Liver (tissue), 9 donors: ENCODE data around the gene CTXN2. TPM values are rescaled to one million over a fixed set of nuclear protein-coding genes. Genes with fewer than 3 reads are reported as not detected.

Experiments
- DNase-seq: peaks from one replicate; pipeline ENCODE4 v3.0.0-alpha.2; 2017; ENCODE audit warnings: low spot score
- H3K27ac ChIP-seq, 2 donors: one replicate each; pipeline ENCODE4 v1.7.0; 2013; ENCODE audit warnings: inconsistent platforms in 2 of 2, low read length in 2 of 2, control low read depth in 1 of 2, low read depth in 1 of 2, mild to moderate bottlenecking in 1 of 2
- H3K27me3 ChIP-seq, 4 donors: one replicate each; pipeline versions ENCODE4 v1.6.1 to v1.7.0; 2013; ENCODE audit warnings: low read length in 3 of 4, inconsistent platforms in 1 of 4, mild to moderate bottlenecking in 1 of 4, moderate library complexity in 1 of 4; ENCODE audit not compliant: control insufficient read depth in 4 of 4, insufficient read depth in 4 of 4
- H3K36me3 ChIP-seq, 4 donors: one replicate each; pipeline versions ENCODE4 v1.6.1 to v1.7.0; 2013; ENCODE audit warnings: low read length in 3 of 4, mild to moderate bottlenecking in 3 of 4, low read depth in 1 of 4, moderate library complexity in 1 of 4; ENCODE audit not compliant: control insufficient read depth in 4 of 4, insufficient read depth in 3 of 4
- H3K4me1 ChIP-seq, 4 donors: one replicate each; pipeline versions ENCODE4 v1.6.1 to v1.7.0; 2013; ENCODE audit warnings: low read length in 3 of 4, mild to moderate bottlenecking in 3 of 4, moderate library complexity in 1 of 4; ENCODE audit not compliant: control insufficient read depth in 4 of 4, insufficient read depth in 4 of 4
- H3K4me3 ChIP-seq, 3 donors: one replicate each; pipeline versions ENCODE4 v1.6.1 to v1.7.0; 2013; ENCODE audit warnings: low read length in 3 of 3, control low read depth in 1 of 3, low read depth in 1 of 3, mild to moderate bottlenecking in 1 of 3
- H3K9ac ChIP-seq, 2 donors: one replicate each; pipeline ENCODE4 v1.7.0; 2013; ENCODE audit warnings: low read length in 2 of 2, mild to moderate bottlenecking in 2 of 2, moderate library complexity in 2 of 2, control low read depth in 1 of 2, low read depth in 1 of 2
- H3K9me3 ChIP-seq, 4 donors: one replicate each; pipeline versions ENCODE4 v1.6.1 to v1.7.0; 2013; ENCODE audit warnings: low read length in 3 of 4; ENCODE audit not compliant: control insufficient read depth in 4 of 4
- ATF3 ChIP-seq: IDR thresholded peaks from 2 replicates; pipeline ENCODE4 v1.6.1; 2016; ENCODE audit warnings: antibody characterized with exemption
- CTCF ChIP-seq: fragments of 150-350 bp; IDR thresholded peaks from 2 replicates; pipeline ENCODE4 v1.5.1; 2017; ENCODE audit warnings: improper control_type of control experiment, low read depth, low read length; ENCODE audit not compliant: missing input control
- EGR1 ChIP-seq, 2 donors: IDR thresholded peaks; 2 replicates each; pipeline ENCODE4 v1.6.1; 2016 to 2018; ENCODE audit warnings: antibody characterized with exemption in 2 of 2, low read depth in 2 of 2
- FOXA1 ChIP-seq: IDR thresholded peaks from 2 replicates; pipeline ENCODE4 v1.6.1; 2016; ENCODE audit warnings: antibody characterized with exemption
- FOXA2 ChIP-seq: IDR thresholded peaks from 2 replicates; pipeline ENCODE4 v1.6.1; 2016; ENCODE audit warnings: antibody characterized with exemption
- GABPA ChIP-seq, 2 donors: IDR thresholded peaks in 1 of 2; conservative IDR thresholded peaks in 1 of 2; 2 replicates each; pipeline ENCODE4 v1.6.1; 2016; ENCODE audit warnings: antibody characterized with exemption in 2 of 2, mild to moderate bottlenecking in 1 of 2, moderate library complexity in 1 of 2
- HNF4A ChIP-seq, 2 donors: conservative IDR thresholded peaks; 2 replicates each; pipeline ENCODE4 v1.6.1; 2016; ENCODE audit warnings: antibody characterized with exemption in 2 of 2, mild to moderate bottlenecking in 2 of 2
- HNF4G ChIP-seq: IDR thresholded peaks from 2 replicates; pipeline ENCODE4 v1.6.1; 2016; ENCODE audit warnings: antibody characterized with exemption
- JUND ChIP-seq, 2 donors: IDR thresholded peaks; 2 replicates each; pipeline ENCODE4 v1.6.1; 2016; ENCODE audit warnings: antibody characterized with exemption in 2 of 2
- MAX ChIP-seq: IDR thresholded peaks from 2 replicates; pipeline ENCODE4 v1.6.1; 2016; ENCODE audit warnings: antibody characterized with exemption
- NR2F2 ChIP-seq: IDR thresholded peaks from 2 replicates; pipeline ENCODE4 v1.6.1; 2016; ENCODE audit warnings: antibody characterized with exemption
- RAD21 ChIP-seq, 2 donors: IDR thresholded peaks; 2 replicates each; pipeline ENCODE4 v1.6.1; 2016; ENCODE audit warnings: antibody characterized with exemption in 2 of 2, mild to moderate bottlenecking in 2 of 2
- REST ChIP-seq: IDR thresholded peaks from 2 replicates; pipeline ENCODE4 v1.6.1; 2016; ENCODE audit warnings: antibody characterized with exemption, mild to moderate bottlenecking
- RXRA ChIP-seq, 2 donors: IDR thresholded peaks; 2 replicates each; pipeline ENCODE4 v1.6.1; 2017 to 2018; ENCODE audit warnings: antibody characterized with exemption in 2 of 2, mild to moderate bottlenecking in 1 of 2
- SP1 ChIP-seq: IDR thresholded peaks from 2 replicates; pipeline ENCODE4 v1.6.1; 2018; ENCODE audit warnings: antibody characterized with exemption, mild to moderate bottlenecking
- TAF1 ChIP-seq: conservative IDR thresholded peaks from 2 replicates; pipeline ENCODE4 v1.6.1; 2016; ENCODE audit warnings: antibody characterized with exemption, mild to moderate bottlenecking
- YY1 ChIP-seq: IDR thresholded peaks from 2 replicates; pipeline ENCODE4 v1.6.1; 2016; ENCODE audit warnings: antibody characterized with exemption, mild to moderate bottlenecking
- ZBTB33 ChIP-seq: IDR thresholded peaks from 2 replicates; pipeline ENCODE4 v1.6.1; 2016; ENCODE audit warnings: antibody characterized with exemption
- WGBS: extraction: QIAGEN DNeasy Blood & Tissue Kit; methylation state at CpG from one replicate; pipeline ENCODE4 v1.1.7; 2013; 5-methylcytosine and 5-hydroxymethylcytosine counted together
- polyA plus RNA-seq, 2 donors: library from polyadenylated mRNA; stranded (reverse) in 1 of 2; unstranded in 1 of 2; fragments of 200-250 nt in 1 of 2; fragments of >200 nt in 1 of 2; fragmentation: Nextera tagmentation in 1 of 2; extraction: Ambion mirVana in 1 of 2; gene quantifications; one replicate each; pipeline versions ENCODE4 v1.2.1 to v1.2.3, GENCODE V29; 2013 to 2015
- total RNA-seq, 2 donors: library from RNA; depleted of rRNA; stranded (reverse); fragments of >200 nt; gene quantifications; one replicate each; pipeline ENCODE4 v1.2.3, GENCODE V29; 2014
- donor health status: healthy.
- donor health status: healthy.
- donor health status: healthy.
- donor health status: healthy.
- donor health status: healthy.

Gene CTXN2
- not detected for total RNA-seq
- polyA plus RNA-seq: not detected

- WGBS: 9% methylated on average over 31 of the region's 31 CpGs
- Histone ChIP-seq H3K9me3 (no peaks in the 10 kb centered on the region), H3K9ac (no peak within 1 kb of the TSS), H3K4me1 (no peaks in the 10 kb centered on the region), H3K27ac (no peak within 1 kb of the TSS), H3K4me3 (no peak within 1 kb of the TSS), H3K27me3 (peaks cover 0 to 9% (median 0%) of the 10 kb centered on the region in 4 donors), H3K36me3 (no peaks in the 10 kb centered on the region)
- TF ChIP-seq EGR1 (IDR thresholded peaks at IDR 0.05; ENCODE audit: low read depth in 2 of 2) (no peak), HNF4G (no peak), RXRA (IDR thresholded peaks at IDR 0.05) (no peak), SP1 (no peak), ATF3 (no peak), CTCF (no peak), JUND (IDR thresholded peaks at IDR 0.05) (no peak), ZBTB33 (no peak), FOXA2 (no peak), TAF1 (no peak), MAX (no peak), REST (no peak), GABPA (IDR thresholded peaks at IDR 0.05 in 1 of 2, conservative IDR thresholded peaks at IDR 0.05 in 1 of 2) (no peak), RAD21 (IDR thresholded peaks at IDR 0.05) (no peak), FOXA1 (no peak), NR2F2 (no peak), HNF4A (conservative IDR thresholded peaks at IDR 0.05) (no peak), YY1 (no peak)
- DNase-seq: no peak
Measured at GRCh38 chr15:48191574-48192225, at the start of gene CTXN2. Gene CTXN2 (plus strand): TSS chr15:48191665. CDS start chr15:48201301, 9,636 bp downstream.
